SK-N-MC (cell line): ENCODE measurements around the gene DOCK8.

Experiments used
- EZH2 ChIP-seq: fragments of 200-600 bp; sonication (generic); IDR thresholded peaks from one replicate; pipeline ENCODE4 v1.6.1; 2017; ENCODE audit warnings: antibody characterized with exemption
- FOXP2 ChIP-seq: optimal IDR thresholded peaks from 2 replicates; pipeline ENCODE3; 2011; ENCODE audit warnings: mild to moderate bottlenecking, moderate library complexity; ENCODE audit not compliant: insufficient read depth; ENCODE audit errors: extremely low read length, control extremely low read depth
- POLR2AphosphoS5 ChIP-seq: IDR thresholded peaks from 2 replicates; pipeline ENCODE4 v1.6.1; 2012; ENCODE audit warnings: mild to moderate bottlenecking, low read depth, low read length, borderline replicate concordance

DNA sequence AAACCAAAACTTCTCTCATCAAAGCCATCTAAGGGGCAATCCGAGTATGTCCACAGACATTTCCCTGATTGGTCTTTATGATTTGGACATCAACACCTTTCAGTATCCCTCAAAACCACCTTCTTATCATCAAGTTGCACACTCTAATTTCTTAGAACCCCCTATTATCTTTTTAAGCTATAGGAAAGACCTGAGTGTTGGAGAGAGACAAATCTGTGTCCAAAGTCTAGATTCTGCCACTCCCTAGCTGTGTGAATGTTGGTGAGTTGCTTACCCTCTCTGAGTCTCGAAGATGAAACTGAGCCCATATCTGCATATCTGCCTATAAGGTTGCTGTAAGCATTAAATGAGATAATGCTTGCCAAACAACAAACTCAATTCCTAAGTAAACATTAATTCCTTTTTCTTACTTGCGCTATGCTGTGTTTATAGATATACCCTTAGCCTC, 159.1 kb downstream of the DOCK8 start:
- TF ChIP-seq POLR2AphosphoS5 = no peak
- TF ChIP-seq EZH2 = no peak
- no peak for TF ChIP-seq FOXP2
